HG02588 (cell line): ENCODE measurements around the gene RNF180.
"Not testable (repeated sequence)": the region's sequence is repeated elsewhere in the genome, so short reads cannot be mapped to it uniquely, and the experiment has no call there.

Source experiments
- ATAC-seq: cut with Tn5 transposase; IDR thresholded peaks from one replicate; pipeline ENCODE4 v1.9.1; 2021; ENCODE audit warnings: mild to moderate bottlenecking, moderate library complexity; ENCODE audit not compliant: unreplicated experiment

Gene RNF180

GRCh38 chr5:64260756-64261155 lies 95.1 kb downstream of the RNF180 start:
- ATAC-seq, result no peak

- no peak for ATAC-seq
Measured at GRCh38 chr5:64269164-64269563, 103.5 kb downstream of the RNF180 start.

DNA sequence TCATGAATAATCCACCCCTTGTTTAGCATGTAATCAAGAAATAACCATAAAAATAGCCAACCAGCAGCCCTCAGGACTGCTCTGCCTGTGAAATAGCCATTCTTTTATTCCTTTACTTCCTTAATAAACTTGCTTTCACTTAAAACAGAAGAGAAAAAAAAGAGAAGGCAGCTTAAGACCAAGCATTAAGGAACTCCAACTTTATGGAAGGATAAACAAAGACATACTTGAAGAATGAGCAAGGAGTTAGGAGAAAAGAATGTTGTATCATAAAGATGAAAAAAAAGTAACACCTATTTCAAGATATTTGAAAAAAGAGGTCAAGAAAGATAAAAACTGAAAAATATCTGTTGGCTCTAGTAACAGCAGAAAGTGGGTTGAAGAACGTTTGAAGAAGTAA lies 107.6 kb downstream of the RNF180 start:
- ATAC-seq, result no peak

- no peak for ATAC-seq
Measured at GRCh38 chr5:64285188-64286130, 119.8 kb downstream of the RNF180 start.

- ATAC-seq, result no peak
Measured at GRCh38 chr5:64286381-64286780, 120.7 kb downstream of the RNF180 start.

- not testable (repeated sequence) for ATAC-seq
Measured at GRCh38 chr5:64288496-64288895, 122.9 kb downstream of the RNF180 start.

- ATAC-seq, result no peak
Measured at GRCh38 chr5:64292611-64293215, 127.1 kb downstream of the RNF180 start.

DNA sequence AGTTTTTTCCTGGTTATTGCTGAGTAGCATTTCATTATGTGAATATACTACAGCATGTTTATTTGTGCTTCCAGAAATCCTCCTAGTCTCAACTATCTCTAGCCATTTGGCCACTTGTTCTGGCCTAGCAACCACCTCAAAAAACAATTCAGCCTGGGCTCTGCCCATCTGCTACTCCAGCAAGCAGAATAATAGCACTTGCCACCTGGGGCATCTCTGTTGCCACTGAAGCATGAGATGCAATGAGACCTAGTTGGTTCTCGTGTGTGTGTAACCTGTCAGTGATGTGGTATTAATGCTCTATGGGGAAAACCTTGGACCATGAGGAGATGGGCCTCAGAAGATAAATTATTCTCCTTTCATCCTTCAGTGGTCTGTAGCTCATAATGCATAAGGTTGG lies 129.5 kb downstream of the RNF180 start:
- ATAC-seq, result no peak

DNA sequence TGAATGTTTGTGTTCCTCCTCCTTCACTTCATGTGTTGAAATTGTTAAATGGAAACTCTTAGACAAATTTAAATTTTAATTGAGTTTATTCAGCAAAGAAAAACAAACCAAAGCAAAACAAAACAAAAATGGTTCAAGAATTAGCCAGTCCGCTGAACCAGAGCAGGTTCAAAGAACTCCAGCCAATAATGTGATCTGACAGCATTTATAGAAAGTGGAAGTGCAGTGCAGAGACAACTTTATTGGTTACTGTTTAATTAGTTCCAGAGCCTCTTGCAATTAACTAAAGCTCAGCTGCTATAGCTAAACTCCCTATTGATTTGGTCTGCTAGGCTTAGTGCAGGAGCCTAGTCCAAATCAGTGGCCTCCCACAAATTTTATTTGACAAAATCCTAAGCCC lies 132.9 kb downstream of the RNF180 start:
- ATAC-seq, result no peak

DNA sequence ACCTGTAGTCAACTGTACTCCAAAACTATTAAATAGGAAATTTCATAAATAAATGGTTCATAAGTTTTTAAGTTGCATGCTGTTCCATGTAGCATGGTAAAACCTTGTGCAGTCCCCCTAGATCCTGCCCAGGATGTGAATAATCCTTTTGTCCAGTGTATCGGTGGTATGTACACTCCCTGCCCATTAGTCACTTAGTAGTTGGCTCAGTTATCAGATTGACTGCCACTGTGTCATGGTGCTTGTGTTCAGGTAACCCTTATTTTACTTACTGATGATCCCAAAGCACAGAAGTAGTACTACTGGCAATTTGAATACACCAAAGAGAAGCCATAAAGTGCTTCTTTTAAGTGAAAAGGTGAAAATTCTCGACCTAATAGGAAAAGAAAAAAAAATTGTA lies 134.2 kb downstream of the RNF180 start:
- no peak for ATAC-seq

- no peak for ATAC-seq
Measured at GRCh38 chr5:64301566-64301965, 135.9 kb downstream of the RNF180 start.

DNA sequence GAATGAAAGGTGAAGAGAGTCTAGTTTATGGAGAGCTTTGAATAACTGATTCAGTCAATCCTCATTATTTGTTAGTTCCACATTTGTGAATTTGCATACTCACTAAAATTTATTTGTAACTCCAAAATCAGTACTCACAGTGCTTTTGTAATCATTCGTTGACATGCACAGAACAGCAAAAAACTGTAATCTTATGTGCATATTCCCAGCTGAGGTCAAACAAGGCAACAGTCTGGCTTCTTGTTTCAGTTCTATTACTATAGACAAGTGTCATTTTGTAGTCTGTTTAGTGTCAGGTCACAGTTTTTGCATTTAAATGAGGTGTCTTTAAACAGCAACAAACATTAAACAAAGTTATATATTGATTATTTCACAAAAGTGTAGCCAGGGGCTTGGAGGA lies 142.5 kb downstream of the RNF180 start:
- no peak for ATAC-seq

GRCh38 chr5:64312491-64312890 lies 146.8 kb downstream of the RNF180 start:
- ATAC-seq, result no peak

DNA sequence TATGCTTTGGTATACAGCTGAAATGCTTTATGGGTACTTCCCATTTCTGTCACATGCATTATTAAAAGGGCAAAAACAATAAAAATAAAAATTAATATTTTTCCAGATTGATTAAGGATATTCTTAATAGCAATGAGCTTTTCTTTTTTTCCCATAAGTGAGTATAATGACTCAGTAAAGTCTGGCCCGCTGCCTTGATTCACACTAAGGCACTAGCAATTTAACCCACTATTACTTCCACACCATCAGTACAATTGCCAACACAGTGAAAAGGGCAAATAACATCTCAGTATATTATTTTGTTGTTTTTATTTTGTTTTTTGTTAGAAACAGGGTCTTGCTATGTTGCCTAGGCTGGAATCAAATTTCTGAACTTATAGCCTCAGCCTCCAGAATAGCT lies 150.1 kb downstream of the RNF180 start:
- no peak for ATAC-seq

DNA sequence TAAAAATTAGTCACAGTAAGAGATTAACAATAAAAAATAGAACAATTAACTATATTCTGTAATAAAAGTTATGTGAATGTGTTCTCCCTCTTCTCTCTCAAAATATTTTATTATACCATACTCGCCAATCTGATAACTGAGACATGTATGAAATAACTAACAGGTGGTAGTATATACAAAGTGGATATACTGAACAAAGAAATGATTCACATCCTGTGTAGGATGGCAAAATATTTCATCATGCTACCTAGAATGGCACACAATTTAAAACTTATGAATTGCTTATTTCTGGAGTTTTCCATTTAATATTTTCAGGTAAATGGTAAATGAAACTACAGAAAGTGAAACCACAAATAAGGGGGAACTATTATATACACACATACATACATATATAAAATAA lies 152.5 kb downstream of the RNF180 start:
- ATAC-seq, result no peak

GRCh38 chr5:64323591-64323990 lies 157.9 kb downstream of the RNF180 start:
- ATAC-seq, result no peak

DNA sequence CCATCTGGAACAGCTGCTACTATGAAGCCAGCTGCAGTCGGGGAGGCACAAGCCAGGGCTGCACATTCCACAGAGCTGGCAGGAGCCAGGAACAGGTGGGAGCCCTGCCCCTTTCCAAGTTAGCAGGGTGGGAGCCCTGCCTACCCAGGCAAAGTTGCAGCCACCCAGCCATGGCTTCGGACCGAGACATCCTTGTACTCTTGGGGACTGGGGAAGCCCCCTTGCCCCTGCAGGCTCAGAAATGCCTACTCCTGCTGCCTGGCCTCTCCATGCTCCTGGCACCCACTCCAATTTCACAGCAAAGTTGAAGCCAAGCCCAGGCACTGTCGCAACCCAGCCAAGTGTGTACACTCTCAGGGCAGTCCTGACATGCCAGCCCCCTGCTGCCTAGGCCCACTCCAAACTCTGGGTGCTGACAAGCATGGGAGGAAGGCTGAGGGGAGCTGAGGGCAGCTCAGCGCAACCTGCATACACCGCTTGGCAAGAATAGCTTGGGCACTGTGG lies 165.1 kb downstream of the RNF180 start:
- no peak for ATAC-seq

- ATAC-seq, result no peak
Measured at GRCh38 chr5:64331597-64332277, 166.1 kb downstream of the RNF180 start.

- ATAC-seq, result no peak
Measured at GRCh38 chr5:64333886-64334285, 168.2 kb downstream of the RNF180 start.

GRCh38 chr5:64339769-64340168 lies 174.1 kb downstream of the RNF180 start:
- ATAC-seq, result no peak

- no peak for ATAC-seq
Measured at GRCh38 chr5:64340293-64340692, 174.7 kb downstream of the RNF180 start.

DNA sequence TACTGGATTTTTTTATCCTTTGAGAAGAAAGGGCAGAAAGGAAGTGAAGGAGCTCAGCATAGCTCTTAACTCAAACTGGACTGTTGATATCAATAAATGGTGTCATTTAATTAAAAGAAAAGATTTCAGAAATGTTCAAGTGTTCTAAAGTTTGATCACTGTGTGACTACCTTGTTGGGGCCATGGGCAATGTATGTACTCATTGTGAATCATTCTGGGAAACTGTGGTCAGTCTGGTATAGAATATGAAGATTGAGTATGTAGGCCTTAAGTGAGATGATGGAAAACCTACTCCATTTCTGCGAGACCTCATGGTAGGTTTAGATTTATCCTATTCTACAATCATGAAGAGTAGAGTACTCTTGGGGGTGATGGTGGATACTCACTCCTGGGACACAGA lies 175.7 kb downstream of the RNF180 start:
- no peak for ATAC-seq
